ENCODE measurements around the gene EFNA4. TPM values are rescaled to one million over a fixed set of nuclear protein-coding genes. Genes with fewer than 3 reads are reported as not detected.

The EFNA4 gene
- total RNA-seq, 4 donors from 2014 or later = 0.41 to 0.87 (median 0.80) TPM

- H3K36me3 ChIP-seq = no peaks in the 10 kb centered on the region
- no peak overlapping the region for H3K27ac ChIP-seq
- no peak for TF ChIP-seq CTCF (IDR thresholded peaks at IDR 0.05 in 4 of 5, conservative IDR thresholded peaks at IDR 0.05 in 1 of 5)
- TF ChIP-seq POLR2A (IDR thresholded peaks at IDR 0.05) = no peak
- intact Hi-C loops (cut with DNase I; ENCODE audit: low total_unique reads) (no loop called here), in situ Hi-C loops (cut with MboI; ENCODE audit: low sequenced_read_pairs in 4 of 4) (no loop called here)
- no peaks in the 10 kb centered on the region for H3K27me3 ChIP-seq
- ATAC-seq (no peak), DNase-seq (no peak)
- no peak overlapping the region for H3K4me3 ChIP-seq
- no peaks in the 10 kb centered on the region for H3K9me3 ChIP-seq
- peaks cover 0 to 10% of the 10 kb centered on the region in 2 donors for H3K4me1 ChIP-seq
Measured at GRCh38 chr1:155034318-155035208, 29.0 kb upstream of the EFNA4 start.

- DNase-seq (no peak), ATAC-seq (no peak)
- intact Hi-C loops (cut with DNase I; ENCODE audit: low total_unique reads) = no loop called here
- in situ Hi-C loops (cut with MboI; ENCODE audit: low sequenced_read_pairs in 4 of 4) = no loop called here
- no peak overlapping the region for H3K4me3 ChIP-seq
- H3K36me3 ChIP-seq = no peaks in the 10 kb centered on the region
- TF ChIP-seq CTCF (IDR thresholded peaks at IDR 0.05 in 4 of 5, conservative IDR thresholded peaks at IDR 0.05 in 1 of 5) = no peak
- TF ChIP-seq POLR2A (IDR thresholded peaks at IDR 0.05) = no peak
- H3K4me1 ChIP-seq = peaks cover 0 to 10% of the 10 kb centered on the region in 2 donors
- H3K27ac ChIP-seq = no peak overlapping the region
- H3K27me3 ChIP-seq = no peaks in the 10 kb centered on the region
- no peaks in the 10 kb centered on the region for H3K9me3 ChIP-seq
Measured at GRCh38 chr1:155035936-155036335, 27.6 kb upstream of the EFNA4 start.

GRCh38 chr1:155037043-155037442 is 26.5 kb upstream of the EFNA4 start:
- TF ChIP-seq CTCF (IDR thresholded peaks at IDR 0.05 in 4 of 5, conservative IDR thresholded peaks at IDR 0.05 in 1 of 5) (no peak), POLR2A (IDR thresholded peaks at IDR 0.05) (no peak)
- no peaks in the 10 kb centered on the region for H3K36me3 ChIP-seq
- intact Hi-C loops (cut with DNase I; ENCODE audit: low total_unique reads) = no loop called here
- H3K27me3 ChIP-seq = no peaks in the 10 kb centered on the region
- ATAC-seq (no peak), DNase-seq (no peak)
- no peaks in the 10 kb centered on the region for H3K9me3 ChIP-seq
- H3K4me3 ChIP-seq = no peak overlapping the region
- no peak overlapping the region for H3K27ac ChIP-seq
- in situ Hi-C loops (cut with MboI; ENCODE audit: low sequenced_read_pairs in 4 of 4) = no loop called here
- H3K4me1 ChIP-seq = peaks cover 0 to 10% of the 10 kb centered on the region in 2 donors

GRCh38 chr1:155037851-155038441 is 25.6 kb upstream of the EFNA4 start:
- Histone ChIP-seq H3K27ac (peak overlapping the region in 1 of 4 donors; percentile 81), H3K9me3 (no peaks in the 10 kb centered on the region), H3K4me3 (no peak overlapping the region), H3K36me3 (no peaks in the 10 kb centered on the region), H3K27me3 (no peaks in the 10 kb centered on the region), H3K4me1 (peaks cover 0 to 10% of the 10 kb centered on the region in 2 donors)
- TF ChIP-seq POLR2A (IDR thresholded peaks at IDR 0.05) = no peak
- no peak for TF ChIP-seq CTCF (IDR thresholded peaks at IDR 0.05 in 4 of 5, conservative IDR thresholded peaks at IDR 0.05 in 1 of 5)
- in situ Hi-C loops (cut with MboI; ENCODE audit: low sequenced_read_pairs in 4 of 4) (no loop called here), intact Hi-C loops (cut with DNase I; ENCODE audit: low total_unique reads) (no loop called here)
- no peak for ATAC-seq
- DNase-seq = no peak
